Vagina (tissue), 2 donors: ENCODE results near the gene SPOCD1.

Source experiments
- CTCF ChIP-seq, 3 experiments: fragments of 450-650 bp in 2 of 3; fragments of 200-600 bp in 1 of 3; sonication (generic) in 1 of 3; IDR thresholded peaks; one replicate each; pipeline ENCODE4 v1.5.1; 2017 to 2019; ENCODE audit warnings: antibody characterized with exemption in 3 of 3, mild to moderate bottlenecking in 2 of 3, moderate library complexity in 2 of 3
- POLR2A ChIP-seq, 2 donors: fragments of 450-650 bp; IDR thresholded peaks; one replicate each; pipeline ENCODE4 v1.6.1; 2017; ENCODE audit warnings: antibody characterized with exemption in 2 of 2, mild to moderate bottlenecking in 2 of 2, moderate library complexity in 2 of 2

- TF ChIP-seq POLR2A (IDR thresholded peaks at IDR 0.05) (no peak), CTCF (IDR thresholded peaks at IDR 0.05) (no peak)
These were observed 33.1 kb downstream of the SPOCD1 start for GRCh38 chr1:31782421-31783410.
